ENCODE measurements around the gene COA7. TPM values are rescaled to one million over a fixed set of nuclear protein-coding genes. Genes with fewer than 3 reads are reported as not detected.

COA7 gene
- total RNA-seq, 1 donor from 2014 or later = 16.5 TPM

- no peak for DNase-seq (ENCODE audit: low spot score, unreplicated experiment)
- no peak overlapping the region for H3K27ac Mint-ChIP-seq
- no peak overlapping the region for H3K4me3 Mint-ChIP-seq (ENCODE audit: low read depth)
- no peaks in the 10 kb centered on the region for H3K9me3 Mint-ChIP-seq (ENCODE audit: low read depth)
- peaks cover 14% of the 10 kb centered on the region for H3K4me1 Mint-ChIP-seq (ENCODE audit: low read depth)
- no peaks in the 10 kb centered on the region for H3K27me3 Mint-ChIP-seq
- no peaks in the 10 kb centered on the region for H3K36me3 Mint-ChIP-seq (ENCODE audit: insufficient read depth)
- TF ChIP-seq, protein P1, sequence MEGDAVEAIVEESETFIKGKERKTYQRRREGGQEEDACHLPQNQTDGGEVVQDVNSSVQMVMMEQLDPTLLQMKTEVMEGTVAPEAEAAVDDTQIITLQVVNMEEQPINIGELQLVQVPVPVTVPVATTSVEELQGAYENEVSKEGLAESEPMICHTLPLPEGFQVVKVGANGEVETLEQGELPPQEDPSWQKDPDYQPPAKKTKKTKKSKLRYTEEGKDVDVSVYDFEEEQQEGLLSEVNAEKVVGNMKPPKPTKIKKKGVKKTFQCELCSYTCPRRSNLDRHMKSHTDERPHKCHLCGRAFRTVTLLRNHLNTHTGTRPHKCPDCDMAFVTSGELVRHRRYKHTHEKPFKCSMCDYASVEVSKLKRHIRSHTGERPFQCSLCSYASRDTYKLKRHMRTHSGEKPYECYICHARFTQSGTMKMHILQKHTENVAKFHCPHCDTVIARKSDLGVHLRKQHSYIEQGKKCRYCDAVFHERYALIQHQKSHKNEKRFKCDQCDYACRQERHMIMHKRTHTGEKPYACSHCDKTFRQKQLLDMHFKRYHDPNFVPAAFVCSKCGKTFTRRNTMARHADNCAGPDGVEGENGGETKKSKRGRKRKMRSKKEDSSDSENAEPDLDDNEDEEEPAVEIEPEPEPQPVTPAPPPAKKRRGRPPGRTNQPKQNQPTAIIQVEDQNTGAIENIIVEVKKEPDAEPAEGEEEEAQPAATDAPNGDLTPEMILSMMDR (IDR thresholded peaks at IDR 0.05; ENCODE audit: unreplicated experiment) = no peak
These were observed 37.3 kb downstream of the COA7 start for GRCh38 chr1:52660807-52661206.

DNA sequence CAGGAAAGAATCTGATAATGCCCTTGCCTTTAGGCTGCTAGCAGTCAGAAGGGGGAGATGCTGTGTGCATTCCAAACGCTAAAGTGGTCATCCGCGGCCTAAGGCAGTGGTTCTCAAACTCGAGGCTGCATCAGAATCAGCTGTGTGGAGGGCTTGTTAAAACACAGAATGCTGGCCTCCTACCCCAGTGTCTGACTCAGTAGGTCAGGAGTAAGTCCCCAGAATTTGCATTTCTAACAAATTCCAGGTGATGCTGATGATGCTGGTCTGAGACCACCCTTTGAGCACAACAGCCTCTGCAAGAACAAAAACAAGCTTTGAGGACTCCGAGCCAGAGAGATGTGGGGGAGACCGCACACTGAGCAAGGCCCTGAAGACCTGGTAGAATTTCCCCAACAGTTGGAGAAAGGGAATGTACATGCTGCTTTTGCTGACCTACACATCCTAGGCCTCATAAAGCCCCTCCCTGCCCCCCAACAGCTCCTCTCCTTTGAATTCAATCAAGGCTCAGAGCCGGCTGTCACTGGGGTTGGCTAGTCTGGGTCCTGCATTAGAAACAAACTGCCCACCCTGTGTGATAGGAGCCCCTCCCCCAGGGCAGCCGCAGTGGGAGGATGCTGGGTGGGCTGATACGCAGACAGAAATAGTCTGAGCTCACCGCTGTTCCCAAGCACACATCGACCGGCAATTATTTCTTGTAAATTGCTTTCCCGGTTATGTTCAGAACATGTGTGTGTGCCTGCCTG is 38.1 kb downstream of the COA7 start:
- no peak for DNase-seq (ENCODE audit: low spot score, unreplicated experiment)
- Mint-ChIP-seq H3K9me3 (ENCODE audit: low read depth) (no peaks in the 10 kb centered on the region), H3K4me1 (ENCODE audit: low read depth) (peaks cover 14% of the 10 kb centered on the region), H3K4me3 (ENCODE audit: low read depth) (no peak overlapping the region), H3K27ac (no peak overlapping the region), H3K36me3 (ENCODE audit: insufficient read depth) (no peaks in the 10 kb centered on the region), H3K27me3 (no peaks in the 10 kb centered on the region)
- TF ChIP-seq, protein P1 (IDR thresholded peaks at IDR 0.05; ENCODE audit: unreplicated experiment) = no peak

DNA sequence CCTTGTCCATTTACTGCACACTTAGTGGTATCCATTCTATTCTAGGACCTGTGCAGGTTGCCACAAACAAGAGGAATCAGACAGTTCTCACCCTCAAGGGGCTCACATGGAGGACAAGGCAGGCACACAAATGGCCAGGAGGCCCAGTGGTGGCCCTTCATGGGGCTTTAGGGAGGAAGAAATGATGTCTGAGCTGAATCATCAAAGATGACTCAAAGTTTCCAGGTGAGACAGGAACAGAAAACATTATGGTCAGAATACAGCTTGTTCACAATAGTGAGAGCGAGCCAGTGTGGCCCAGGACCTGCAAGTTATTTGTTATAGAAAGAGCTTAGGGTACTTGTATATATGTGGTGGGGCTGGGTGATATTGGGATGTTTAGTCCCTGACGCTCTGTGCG is 38.8 kb downstream of the COA7 start:
- Mint-ChIP-seq H3K27me3 (no peaks in the 10 kb centered on the region), H3K4me3 (ENCODE audit: low read depth) (no peak overlapping the region), H3K4me1 (ENCODE audit: low read depth) (peaks cover 14% of the 10 kb centered on the region), H3K9me3 (ENCODE audit: low read depth) (no peaks in the 10 kb centered on the region), H3K27ac (no peak overlapping the region), H3K36me3 (ENCODE audit: insufficient read depth) (no peaks in the 10 kb centered on the region)
- DNase-seq (ENCODE audit: low spot score, unreplicated experiment) = no peak
- TF ChIP-seq, protein P1 (IDR thresholded peaks at IDR 0.05; ENCODE audit: unreplicated experiment) = no peak

GRCh38 chr1:52658795-52659194 is 39.4 kb downstream of the COA7 start:
- Mint-ChIP-seq H3K9me3 (ENCODE audit: low read depth) (no peaks in the 10 kb centered on the region), H3K27ac (no peak overlapping the region), H3K36me3 (ENCODE audit: insufficient read depth) (no peaks in the 10 kb centered on the region), H3K27me3 (no peaks in the 10 kb centered on the region), H3K4me1 (ENCODE audit: low read depth) (peaks cover 14% of the 10 kb centered on the region), H3K4me3 (ENCODE audit: low read depth) (no peak overlapping the region)
- TF ChIP-seq, protein P1 (IDR thresholded peaks at IDR 0.05; ENCODE audit: unreplicated experiment) = no peak
- DNase-seq (ENCODE audit: low spot score, unreplicated experiment) = no peak

GRCh38 chr1:52657702-52658101 is 40.4 kb downstream of the COA7 start:
- Mint-ChIP-seq H3K36me3 (ENCODE audit: insufficient read depth) (no peaks in the 10 kb centered on the region), H3K9me3 (ENCODE audit: low read depth) (no peaks in the 10 kb centered on the region), H3K27ac (no peak overlapping the region), H3K4me3 (ENCODE audit: low read depth) (no peak overlapping the region), H3K4me1 (ENCODE audit: low read depth) (peaks cover 7% of the 10 kb centered on the region), H3K27me3 (no peaks in the 10 kb centered on the region)
- TF ChIP-seq, protein P1 (IDR thresholded peaks at IDR 0.05; ENCODE audit: unreplicated experiment) = no peak
- no peak for DNase-seq (ENCODE audit: low spot score, unreplicated experiment)
